OCI-LY7 (cell line): ENCODE results near the gene STUM. TPM values are rescaled to one million over a fixed set of nuclear protein-coding genes. Genes with fewer than 3 reads are reported as not detected.

Source experiments
- BruUV-seq: library from RNA; stranded (reverse); fragments of 400-500 nt; replicated peaks from 2 replicates; lab custom pipeline; 2021; lab: Mats Ljungman, UMichigan
- CTCF ChIA-PET: fragments of 300-600 bp; sonication (Branson Sonifier 250); formaldehyde crosslinking; loops from one replicate; lab custom pipeline; 2022; ENCODE audit warnings: antibody characterized with exemption; ENCODE audit not compliant: unreplicated experiment; lab: Charles Lee
- POLR2A ChIA-PET: fragments of 300-600 bp; sonication (Branson Sonifier 250); formaldehyde crosslinking; loops from one replicate; lab custom pipeline; 2022; ENCODE audit warnings: antibody characterized with exemption; lab: Charles Lee
- DNase-seq: peaks from one replicate; pipeline ENCODE4 v3.0.0-alpha.2; 2015; ENCODE audit warnings: low spot score
- H2AFZ ChIP-seq: fragments of 200-600 bp; sonication (generic), shearing (Covaris generic); 2 replicates; pipeline ENCODE4 v1.6.1; 2014; ENCODE audit warnings: mild to moderate bottlenecking, antibody characterized with exemption, low read length, moderate library complexity
- H3K27ac ChIP-seq: fragments of 200-600 bp; sonication (generic); 2 replicates; pipeline ENCODE4 v1.5.1; 2014; ENCODE audit warnings: mixed run types, low read depth, mild to moderate bottlenecking, moderate library complexity, low read length, inconsistent platforms; ENCODE audit not compliant: poor library complexity, severe bottlenecking
- H3K36me3 ChIP-seq: fragments of 200-600 bp; sonication (generic); 2 replicates; pipeline ENCODE4 v1.6.1; 2014; ENCODE audit warnings: mild to moderate bottlenecking, antibody characterized with exemption, low read length, moderate library complexity, mixed read lengths; ENCODE audit not compliant: insufficient read depth
- H3K4me1 ChIP-seq: fragments of 200-600 bp; sonication (generic); 2 replicates; pipeline ENCODE4 v1.5.1; 2014; ENCODE audit warnings: mild to moderate bottlenecking, low read length; ENCODE audit not compliant: insufficient read depth, poor library complexity, severe bottlenecking
- H3K4me2 ChIP-seq: fragments of 200-600 bp; sonication (generic); 2 replicates; pipeline ENCODE4 v1.6.1; 2014; ENCODE audit warnings: mild to moderate bottlenecking, low read length
- H3K4me3 ChIP-seq: fragments of 200-600 bp; sonication (generic); 2 replicates; pipeline ENCODE4 v1.5.1; 2014; ENCODE audit warnings: mild to moderate bottlenecking, low read depth, low read length; ENCODE audit not compliant: poor library complexity, severe bottlenecking
- H3K79me2 ChIP-seq: fragments of 200-600 bp; sonication (generic); 2 replicates; pipeline ENCODE4 v1.6.1; 2016; ENCODE audit warnings: low read depth, mild to moderate bottlenecking, low read length, moderate library complexity, mixed read lengths; ENCODE audit not compliant: insufficient read depth
- H3K9me2 ChIP-seq: fragments of 200-600 bp; sonication (generic); 2 replicates; pipeline ENCODE4 v1.6.1; 2016; ENCODE audit warnings: mild to moderate bottlenecking, low read length, mixed read lengths; ENCODE audit not compliant: insufficient read depth
- H3K9me3 ChIP-seq: fragments of 200-600 bp; sonication (generic); 2 replicates; pipeline ENCODE4 v1.6.1; 2014; ENCODE audit warnings: mild to moderate bottlenecking, mixed run types, low read length, mixed read lengths
- H4K20me1 ChIP-seq: fragments of 200-600 bp; sonication (generic); 2 replicates; pipeline ENCODE4 v1.6.1; 2014; ENCODE audit warnings: mild to moderate bottlenecking, antibody characterized with exemption, low read length, moderate library complexity, mixed read lengths; ENCODE audit not compliant: insufficient read depth
- CTCF ChIP-seq: fragments of 200-600 bp; sonication (generic); conservative IDR thresholded peaks from 2 replicates; pipeline ENCODE4 v1.5.1; 2014; ENCODE audit warnings: mild to moderate bottlenecking, antibody characterized with exemption, low read length, moderate library complexity, mixed read lengths
- EZH2phosphoT487 ChIP-seq: fragments of 200-600 bp; sonication (generic); IDR thresholded peaks from 2 replicates; pipeline ENCODE4 v1.6.1; 2018; ENCODE audit warnings: low read depth, borderline replicate concordance, mild to moderate bottlenecking, mixed run types, antibody characterized with exemption, low read length, moderate library complexity, mixed read lengths
- intact Hi-C: fragments of 100-400 bp; cut with micrococcal nuclease; formaldehyde crosslinking; loops from one replicate; pipeline ENCODE4 v1.10.0; 2022; ENCODE audit not compliant: unreplicated experiment
- total RNA-seq, 2 experiments: library from RNA; depleted of rRNA in 1 of 2; stranded (reverse); fragments of >200 nt in 1 of 2; shearing (Covaris generic) in 1 of 2; gene quantifications; 2 replicates each; pipeline ENCODE4 v1.2.3, GENCODE V29; 2014 to 2022

Gene STUM
- total RNA-seq, 2 experiments from 2014 or later = not detected

GRCh38 chr1:226651041-226651731, 102.6 kb downstream of the STUM start:
- H3K4me1 ChIP-seq = no peaks in the 10 kb centered on the region
- no peaks in the 10 kb centered on the region for H3K9me3 ChIP-seq
- intact Hi-C loops = loop anchor here (10.0 kb wide), 1 partner anchor 726 kb away; the partner anchor contains the start of gene PYCR2
- H3K4me3 ChIP-seq = no peak overlapping the region
- TF ChIP-seq EZH2phosphoT487 = no peak
- no peak for TF ChIP-seq CTCF
- ChIA-PET CTCF (interaction anchor here (4.3 kb wide), 1 partner anchor 37 kb away, joined by 28 read pairs; no protein-coding TSS in a partner anchor), POLR2A (interaction anchor here (1.1 to 5.5 kb wide), 7 partner anchors 10 to 233 kb away, joined by 4 to 26 read pairs (median 6); no protein-coding TSS in a partner anchor)
- peaks cover 26% of the 10 kb centered on the region; the same call in 1 of the 2 replicates for H3K79me2 ChIP-seq
- peaks cover 33% of the 10 kb centered on the region for H3K36me3 ChIP-seq
- no peak overlapping the region; the same call in 1 of the 2 replicates for H3K4me2 ChIP-seq
- no peaks in the 10 kb centered on the region for H3K9me2 ChIP-seq
- no TSS peak for BruUV-seq
- no peak overlapping the region for H2AFZ ChIP-seq
- no peaks in the 10 kb centered on the region for H4K20me1 ChIP-seq
- H3K27ac ChIP-seq = peak overlapping the region; percentile 66
- no peak for DNase-seq

DNA sequence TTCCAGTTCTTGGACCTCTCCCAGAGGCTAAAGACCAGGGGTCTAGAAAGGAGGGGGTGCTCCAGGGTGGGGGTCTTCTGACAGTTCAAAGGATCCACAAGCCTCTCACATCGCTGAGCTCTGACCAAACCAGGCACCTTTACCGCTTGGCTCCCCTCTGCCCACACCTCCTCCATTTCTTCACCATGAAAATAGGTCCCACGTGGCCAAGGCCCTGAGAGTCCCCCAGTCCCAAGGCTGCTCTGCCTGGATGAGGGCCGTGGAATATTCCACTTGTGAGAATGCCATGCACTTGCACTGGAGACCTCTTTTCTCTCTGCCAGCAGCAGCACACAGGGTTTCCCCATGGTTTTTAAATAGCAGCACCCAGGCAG, 103.2 kb downstream of the STUM start:
- Histone ChIP-seq H3K9me2 (no peaks in the 10 kb centered on the region), H3K27ac (no peak overlapping the region), H3K4me1 (no peaks in the 10 kb centered on the region), H3K36me3 (peaks cover 27% of the 10 kb centered on the region), H3K9me3 (no peaks in the 10 kb centered on the region), H3K79me2 (peaks cover 30% of the 10 kb centered on the region; the same call in 1 of the 2 replicates), H3K4me2 (no peak overlapping the region), H3K4me3 (no peak overlapping the region), H4K20me1 (no peaks in the 10 kb centered on the region), H2AFZ (no peak overlapping the region)
- intact Hi-C loops = loop anchor here (2.0 to 10.0 kb wide), 3 partner anchors 23 to 727 kb away; partner anchors contain the start of genes ITPKB and PYCR2
- POLR2A ChIA-PET = interaction anchor here (1.1 to 5.5 kb wide), 8 partner anchors 10 to 232 kb away, joined by 4 to 26 read pairs (median 8); no protein-coding TSS in a partner anchor
- no TSS peak for BruUV-seq
- no peak for TF ChIP-seq EZH2phosphoT487
- TF ChIP-seq CTCF = no peak
- CTCF ChIA-PET = interaction anchor here (1.3 to 4.3 kb wide), 2 partner anchors 36 to 90 kb away, joined by 4 to 28 read pairs; no protein-coding TSS in a partner anchor
- no peak for DNase-seq
